ENCODE data around the gene SPEF1. TPM values are rescaled to one million over a fixed set of nuclear protein-coding genes. Genes with fewer than 3 reads are reported as not detected.

The SPEF1 gene
- total RNA-seq, 2 donors from 2014 or later: not detected

DNA sequence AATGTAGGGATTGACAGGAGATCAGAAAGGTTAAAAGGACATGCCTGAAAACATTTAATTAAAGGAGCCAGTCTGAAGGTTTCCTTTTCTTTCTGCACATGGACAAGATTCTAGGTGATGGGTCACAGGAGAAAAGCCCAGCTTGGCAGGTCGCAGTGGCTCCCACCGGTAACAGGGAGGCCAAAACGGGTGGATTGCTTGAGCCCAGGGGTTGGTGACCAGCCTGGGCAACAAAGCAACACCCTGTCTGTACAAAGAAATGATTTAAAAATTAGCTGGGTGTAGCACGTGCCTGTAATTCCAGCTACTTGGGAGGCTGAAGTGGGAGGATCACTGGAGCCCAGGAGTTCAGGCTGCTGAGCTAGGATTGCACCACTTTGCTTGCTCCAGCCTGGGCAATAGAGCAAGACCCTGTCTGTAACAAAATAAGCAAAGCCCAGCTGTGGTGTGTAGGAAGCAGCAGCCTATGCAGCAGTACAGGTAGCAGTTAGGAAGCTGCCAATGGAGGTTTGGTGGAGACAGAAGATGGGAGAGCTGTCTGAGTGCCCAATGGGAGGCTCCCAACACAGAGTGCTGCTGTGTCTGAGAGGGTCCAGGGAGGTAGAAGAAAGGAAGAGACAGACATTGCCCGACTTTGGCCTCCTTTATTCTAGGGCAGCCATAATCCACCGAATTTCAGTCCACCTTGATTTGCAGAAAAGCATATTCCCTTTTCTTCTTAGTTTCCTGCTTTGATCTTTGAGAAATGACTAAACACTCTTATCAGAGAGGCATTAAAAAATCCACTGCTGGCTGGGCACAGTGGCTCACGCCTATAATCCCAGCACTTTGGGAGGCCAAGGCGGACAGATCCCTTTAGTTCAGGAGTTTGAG lies 32.0 kb upstream of the SPEF1 start:
- DNase-seq (ENCODE audit: low spot score): peak; percentile 40
- intact Hi-C loops (cut with DNase I): no loop called here

DNA sequence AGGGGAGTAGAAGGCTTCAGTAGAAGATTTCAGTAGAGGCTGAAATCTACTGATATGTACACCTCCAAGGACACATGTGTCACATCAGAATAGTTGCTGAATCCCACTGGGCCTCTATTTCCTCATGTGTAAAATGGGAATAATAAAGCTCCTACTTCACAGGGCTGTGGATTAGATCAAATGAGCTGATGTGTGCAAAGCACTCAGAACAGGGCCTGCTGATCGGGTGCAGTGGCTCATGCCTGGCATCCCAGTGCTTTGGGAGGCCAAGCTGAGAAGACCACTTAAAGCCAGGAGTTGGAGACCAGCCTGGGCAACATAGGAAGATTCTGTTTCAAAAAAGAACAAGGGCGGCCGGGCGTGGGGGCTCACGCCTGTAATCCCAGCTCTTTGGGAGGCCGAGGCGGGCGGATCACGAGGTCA lies 31.0 kb upstream of the SPEF1 start:
- intact Hi-C loops (cut with DNase I): no loop called here
- DNase-seq (ENCODE audit: low spot score): peak; percentile 46

DNA sequence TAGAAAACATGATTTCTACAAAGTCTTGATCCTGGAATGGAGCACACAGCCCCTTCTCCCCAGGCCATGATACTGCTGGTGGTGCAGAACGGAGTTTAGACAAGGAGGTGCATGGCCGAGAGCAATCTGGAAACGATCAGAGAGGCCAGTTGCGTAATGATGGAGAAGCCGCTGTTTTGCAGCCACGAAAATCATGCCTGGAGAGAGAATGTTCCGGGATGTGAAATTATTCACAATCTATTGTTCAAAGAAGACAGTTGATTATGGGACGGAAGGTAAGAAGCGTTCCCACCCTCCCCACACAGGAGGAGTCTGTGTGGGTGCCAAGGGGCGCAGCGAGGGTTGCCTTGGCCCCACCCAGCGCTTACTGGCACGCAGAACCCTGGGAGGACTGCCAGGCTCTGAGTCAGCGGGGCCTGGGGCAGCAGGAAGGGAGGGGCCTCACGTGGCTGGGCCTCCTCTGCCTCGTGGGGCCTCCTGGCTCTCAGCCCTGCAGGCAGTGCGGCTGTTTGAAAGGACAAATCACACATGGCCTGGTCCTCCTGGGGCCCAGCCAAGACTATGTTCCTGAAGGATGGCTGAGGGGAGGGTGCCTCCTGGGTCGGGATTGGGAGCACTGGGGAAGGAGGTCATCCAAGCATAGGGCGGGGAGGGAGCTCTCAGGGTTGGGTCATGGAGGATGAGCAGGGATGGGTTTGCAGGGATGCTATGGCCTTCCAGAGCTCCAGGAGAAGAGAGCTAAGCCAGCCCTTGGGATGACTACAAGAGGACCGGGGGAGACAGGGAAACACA lies 30.4 kb upstream of the SPEF1 start:
- DNase-seq (ENCODE audit: low spot score): peak; percentile 99
- intact Hi-C loops (cut with DNase I): no loop called here

DNA sequence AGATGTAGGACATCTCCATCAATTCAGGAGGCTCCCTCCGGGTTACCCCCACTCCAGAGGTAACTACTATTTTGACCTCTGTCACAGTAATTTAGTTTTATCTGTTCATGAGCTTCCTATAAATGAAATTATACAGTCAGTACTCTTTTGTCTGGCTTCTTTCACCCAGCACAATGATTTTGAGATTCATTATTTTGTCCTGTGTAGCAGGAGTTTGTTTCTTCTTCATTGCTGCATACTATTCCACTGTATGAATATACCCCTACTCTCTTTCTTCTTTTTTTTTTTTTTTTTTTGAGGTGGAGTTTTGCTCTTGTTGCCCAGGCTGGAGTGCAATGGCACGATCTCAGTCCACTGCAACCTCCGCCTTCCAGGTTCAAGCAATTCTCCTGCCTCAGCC lies 27.3 kb upstream of the SPEF1 start:
- intact Hi-C loops (cut with DNase I): no loop called here

DNA sequence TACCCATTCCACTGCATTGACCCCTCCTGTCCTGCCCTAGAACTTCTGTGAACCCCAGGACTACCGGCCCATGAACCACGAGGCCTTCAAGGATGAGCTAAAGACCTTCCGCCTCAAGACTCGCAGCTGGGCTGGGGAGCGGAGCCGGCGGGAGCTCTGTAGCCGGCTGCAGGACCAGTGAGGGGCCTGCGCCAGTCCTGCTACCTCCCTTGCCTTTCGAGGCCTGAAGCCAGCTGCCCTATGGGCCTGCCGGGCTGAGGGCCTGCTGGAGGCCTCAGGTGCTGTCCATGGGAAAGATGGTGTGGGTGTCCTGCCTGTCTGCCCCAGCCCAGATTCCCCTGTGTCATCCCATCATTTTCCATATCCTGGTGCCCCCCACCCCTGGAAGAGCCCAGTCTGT lies 23.5 kb upstream of the SPEF1 start:
- DNase-seq (ENCODE audit: low spot score): no peak

More for the DNA sequence above, 27.3 kb upstream of the SPEF1 start:
- DNase-seq (ENCODE audit: low spot score): no peak

DNA sequence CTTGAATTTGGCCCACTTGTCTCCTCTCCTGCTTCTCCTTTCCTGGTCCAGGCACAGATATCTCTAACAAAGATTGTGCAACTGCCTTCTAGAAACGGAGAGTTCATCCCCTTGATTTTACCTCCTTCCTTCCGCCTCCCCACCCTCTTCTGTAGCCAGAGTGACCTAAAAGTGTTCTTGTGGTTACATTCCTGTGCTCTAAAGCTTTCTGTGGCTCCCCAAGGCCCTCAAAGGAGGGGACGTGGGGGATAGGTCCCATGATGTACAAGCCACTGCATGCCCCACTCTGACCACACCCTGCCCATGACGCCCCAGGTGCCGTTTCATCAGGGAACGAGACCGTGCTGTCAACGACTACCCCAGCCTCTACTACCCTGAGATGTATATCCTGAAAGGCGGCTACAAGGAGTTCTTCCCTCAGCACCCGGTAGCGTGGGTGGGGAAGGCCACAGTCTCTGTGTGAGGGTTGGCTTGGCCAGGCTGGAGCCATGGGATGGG lies 23.1 kb upstream of the SPEF1 start:
- DNase-seq (ENCODE audit: low spot score): peak; percentile 58
- intact Hi-C loops (cut with DNase I): no loop called here

More for the DNA sequence above, 23.5 kb upstream of the SPEF1 start:
- intact Hi-C loops (cut with DNase I): no loop called here

DNA sequence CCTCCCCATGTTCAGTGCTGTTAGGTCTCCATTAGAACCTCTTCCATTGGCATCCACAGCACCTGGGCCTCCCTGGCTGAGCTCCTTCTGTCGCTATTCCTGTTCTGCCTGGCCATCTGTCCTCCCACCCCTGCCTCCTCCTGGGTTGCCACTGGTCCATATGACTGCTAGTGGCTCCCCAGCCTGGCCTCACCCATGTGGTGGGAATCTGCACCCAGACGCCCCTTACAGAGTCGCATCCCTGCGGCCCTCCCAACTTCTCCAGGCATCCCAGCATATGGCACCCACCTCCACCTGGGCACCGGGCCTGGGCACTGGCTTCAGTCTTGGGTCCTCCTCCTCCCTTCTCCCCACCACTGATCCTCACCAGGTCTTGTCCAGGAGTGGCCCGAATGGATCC lies 22.6 kb upstream of the SPEF1 start:
- DNase-seq (ENCODE audit: low spot score): peak; percentile 75
- intact Hi-C loops (cut with DNase I): no loop called here

DNA sequence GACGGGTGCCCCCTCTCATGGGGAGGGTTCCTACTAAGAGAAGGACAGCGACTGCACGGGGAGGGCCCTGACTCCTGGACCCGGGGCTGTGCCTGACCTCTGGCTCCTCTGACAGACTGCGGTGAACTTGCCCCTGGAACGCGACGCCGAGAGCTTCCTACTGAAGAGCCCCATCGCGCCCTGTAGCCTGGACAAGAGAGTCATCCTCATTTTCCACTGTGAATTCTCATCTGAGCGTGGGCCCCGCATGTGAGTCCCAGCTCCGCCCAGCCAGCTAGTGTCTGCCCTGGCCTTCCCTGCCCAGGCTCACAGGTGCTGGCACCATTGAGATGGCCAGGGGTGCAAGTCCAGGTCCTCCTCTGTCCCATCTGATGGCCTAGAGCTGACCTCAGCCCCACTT lies 22.0 kb upstream of the SPEF1 start:
- DNase-seq (ENCODE audit: low spot score): no peak

DNA sequence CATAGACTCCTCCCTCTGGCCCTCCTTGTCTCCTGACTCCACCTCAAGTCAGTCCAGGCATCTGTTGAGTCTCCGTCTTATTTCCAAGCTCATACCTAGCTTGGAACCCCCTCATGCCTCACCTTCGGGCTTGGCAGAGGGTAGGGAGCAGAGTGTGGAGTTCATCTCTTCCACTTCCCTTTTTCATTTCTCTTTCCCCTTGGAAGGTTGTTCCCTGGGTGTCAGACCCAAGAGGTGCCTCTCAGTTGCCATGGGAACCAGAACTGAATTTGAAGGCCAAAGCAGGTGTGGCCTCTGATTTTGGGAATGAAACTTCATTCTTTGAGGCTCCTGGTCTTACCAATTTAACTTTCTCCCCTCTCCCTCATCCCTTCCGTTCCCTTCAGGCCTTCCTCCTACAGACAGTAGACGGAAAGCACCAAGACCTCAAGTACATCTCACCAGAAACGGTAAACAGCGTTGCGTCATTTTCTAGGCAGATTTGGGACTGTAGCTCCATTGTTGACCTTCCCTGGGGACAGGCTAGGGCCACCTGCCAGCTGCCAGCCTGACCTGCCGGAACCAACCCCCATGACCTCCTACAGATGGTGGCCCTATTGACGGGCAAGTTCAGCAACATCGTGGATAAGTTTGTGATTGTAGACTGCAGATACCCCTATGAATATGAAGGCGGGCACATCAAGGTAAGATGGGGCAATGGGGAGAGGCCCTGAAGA lies 21.4 kb upstream of the SPEF1 start:
- no peak for DNase-seq (ENCODE audit: low spot score)
- intact Hi-C loops (cut with DNase I): no loop called here

More for the DNA sequence above, 22.0 kb upstream of the SPEF1 start:
- intact Hi-C loops (cut with DNase I): no loop called here

DNA sequence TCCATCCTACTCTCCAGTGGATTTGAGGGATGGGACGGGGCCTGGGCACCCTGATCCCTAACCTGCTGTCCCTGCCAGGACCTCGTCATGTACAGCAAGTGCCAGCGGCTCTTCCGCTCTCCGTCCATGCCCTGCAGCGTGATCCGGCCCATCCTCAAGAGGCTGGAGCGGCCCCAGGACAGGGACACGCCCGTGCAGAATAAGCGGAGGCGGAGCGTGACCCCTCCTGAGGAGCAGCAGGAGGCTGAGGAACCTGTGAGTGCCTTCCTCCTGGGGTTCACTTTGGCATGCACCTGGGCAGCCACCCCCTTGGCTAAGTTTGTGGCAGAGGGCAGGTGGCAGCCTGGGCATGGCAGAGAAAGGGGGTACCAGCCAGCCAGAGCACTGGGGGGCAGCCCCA lies 20.6 kb upstream of the SPEF1 start:
- no peak for DNase-seq (ENCODE audit: low spot score)
- intact Hi-C loops (cut with DNase I): no loop called here

DNA sequence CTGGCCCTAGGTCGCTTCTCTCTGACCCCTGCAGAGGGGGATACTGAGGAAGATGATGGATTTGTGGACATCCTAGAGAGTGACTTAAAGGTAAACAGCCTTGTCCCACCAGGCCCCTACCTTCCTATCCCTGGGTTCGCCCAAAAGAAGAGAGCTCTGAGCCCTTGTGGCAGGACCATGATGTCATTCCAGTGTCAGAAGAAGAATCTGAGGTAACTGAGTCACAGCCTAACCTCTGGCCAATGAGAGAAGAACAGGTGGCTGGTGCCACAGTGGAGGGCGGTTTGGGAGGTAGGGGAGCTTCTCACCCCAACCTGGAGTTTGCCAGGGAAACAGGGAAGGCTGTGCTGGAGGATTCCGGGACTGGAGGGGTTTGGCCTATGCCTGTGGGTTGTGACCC lies 20.1 kb upstream of the SPEF1 start:
- DNase-seq (ENCODE audit: low spot score): no peak
- intact Hi-C loops (cut with DNase I): no loop called here

DNA sequence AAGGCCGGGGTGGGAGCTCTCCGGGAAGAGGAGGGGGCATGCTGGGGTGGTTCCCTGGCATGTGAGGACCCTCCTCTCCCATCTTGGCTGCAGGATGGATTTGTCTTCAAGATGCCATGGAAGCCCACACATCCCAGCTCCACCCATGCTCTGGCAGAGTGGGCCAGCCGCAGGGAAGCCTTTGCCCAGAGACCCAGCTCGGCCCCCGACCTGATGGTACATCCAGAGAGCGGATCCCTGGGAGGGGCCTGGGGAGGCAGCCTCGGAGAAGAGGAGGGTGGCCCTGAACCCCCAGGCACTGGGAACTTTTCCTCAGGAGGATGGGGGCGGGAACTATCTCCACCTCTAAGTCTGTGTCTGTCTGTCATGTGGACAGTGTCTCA lies 19.6 kb upstream of the SPEF1 start:
- intact Hi-C loops (cut with DNase I): no loop called here
- no peak for DNase-seq (ENCODE audit: low spot score)

DNA sequence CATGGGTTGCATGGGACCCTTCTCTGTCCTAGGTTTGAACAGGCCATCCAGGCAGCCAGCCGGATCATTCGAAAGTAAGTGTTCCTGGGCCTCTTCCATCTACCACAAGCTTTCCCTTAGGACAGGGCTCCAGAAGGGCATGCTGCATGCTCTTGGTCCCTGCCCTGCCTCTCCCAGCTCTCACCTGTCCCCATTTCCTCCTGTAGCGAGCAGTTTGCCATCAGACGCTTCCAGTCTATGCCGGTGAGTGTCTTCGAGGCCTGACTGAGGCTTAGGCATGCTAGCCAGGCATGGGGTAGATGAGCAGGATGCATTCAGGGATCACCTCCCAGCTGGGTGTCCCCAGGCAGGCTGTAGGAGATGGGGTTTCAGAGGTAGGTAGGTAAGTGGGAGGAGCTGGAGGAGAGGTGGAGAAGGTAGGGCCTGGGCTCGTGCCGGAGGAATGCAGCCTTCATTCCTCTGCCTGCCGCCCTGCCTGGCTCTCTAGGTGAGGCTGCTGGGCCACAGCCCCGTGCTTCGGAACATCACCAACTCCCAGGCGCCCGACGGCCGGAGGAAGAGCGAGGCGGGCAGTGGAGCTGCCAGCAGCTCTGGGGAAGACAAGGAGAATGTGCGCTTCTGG lies 19.1 kb upstream of the SPEF1 start:
- intact Hi-C loops (cut with DNase I): no loop called here
- no peak for DNase-seq (ENCODE audit: low spot score)

DNA sequence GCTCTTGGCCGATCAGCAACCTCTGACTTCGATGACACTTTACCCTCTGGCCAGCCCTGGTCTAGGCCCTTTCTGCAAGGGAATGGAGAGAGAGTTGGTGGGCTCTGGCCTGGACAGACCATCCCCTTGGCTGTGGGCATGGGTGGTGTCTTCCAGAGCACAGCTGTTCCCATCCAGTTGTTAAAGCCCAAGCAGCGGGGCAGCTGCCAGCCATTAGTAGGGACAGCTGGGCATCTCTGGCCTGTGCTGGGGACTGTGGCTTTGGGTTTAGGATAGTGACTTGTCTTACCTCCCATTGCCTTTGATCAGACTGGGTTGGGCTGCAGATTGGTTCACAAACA lies 17.6 kb upstream of the SPEF1 start:
- intact Hi-C loops (cut with DNase I): no loop called here
- DNase-seq (ENCODE audit: low spot score): no peak

DNA sequence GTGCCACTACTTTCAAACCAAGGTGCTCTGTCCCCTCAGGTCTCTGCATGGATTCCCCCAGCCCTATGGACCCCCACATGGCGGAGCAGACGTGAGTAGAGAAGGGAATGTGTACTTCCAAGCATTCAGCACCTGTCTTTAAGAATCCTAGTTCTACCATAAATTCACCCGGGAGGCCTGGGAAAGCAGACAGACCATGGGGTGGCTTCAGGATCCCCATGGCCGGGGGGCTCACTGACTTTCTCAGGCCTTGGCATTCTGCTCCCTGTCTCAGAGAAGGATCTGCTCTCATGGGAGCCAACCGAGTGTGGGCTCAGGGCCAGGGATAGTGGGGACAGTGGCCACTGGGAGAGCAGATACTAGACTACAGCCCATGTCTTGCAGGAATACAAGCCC lies 17.1 kb upstream of the SPEF1 start:
- intact Hi-C loops (cut with DNase I): no loop called here
- peak; percentile 70 for DNase-seq (ENCODE audit: low spot score)

DNA sequence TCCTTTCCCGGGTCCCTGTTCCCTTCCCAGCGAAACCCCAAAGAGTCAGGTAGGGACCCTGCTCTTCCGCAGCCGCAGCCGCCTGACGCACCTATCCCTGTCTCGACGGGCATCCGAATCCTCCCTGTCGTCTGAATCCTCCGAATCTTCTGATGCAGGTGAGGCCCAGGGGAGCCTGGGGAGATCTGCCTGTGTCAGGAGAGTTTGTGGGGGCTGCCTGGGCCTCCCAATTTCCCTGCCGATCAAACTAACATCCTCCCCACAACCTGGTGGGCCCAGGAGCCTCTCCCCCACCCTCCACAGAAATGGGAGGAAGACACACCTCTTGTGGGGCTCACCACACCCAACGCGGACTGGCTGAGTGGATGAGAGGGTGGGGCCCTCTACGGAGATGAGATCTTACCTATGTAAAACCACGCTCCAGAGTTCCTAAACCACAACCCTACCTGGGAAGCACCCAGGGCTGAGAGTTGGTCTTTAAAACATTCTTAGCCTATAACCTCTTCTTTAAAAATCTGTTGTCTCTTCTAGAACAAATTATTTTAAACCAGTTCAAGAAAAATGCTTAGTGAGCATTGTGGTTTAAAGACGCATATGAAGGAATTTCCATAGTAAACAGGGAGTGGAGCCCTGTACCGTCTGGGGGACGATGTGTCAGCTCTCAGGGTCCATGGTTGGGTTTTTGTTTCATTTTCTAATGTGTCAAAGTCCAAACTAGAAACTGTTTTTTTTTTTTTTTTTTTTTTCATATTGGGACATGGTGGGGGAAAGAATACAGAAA lies 16.5 kb upstream of the SPEF1 start:
- intact Hi-C loops (cut with DNase I): no loop called here
- DNase-seq (ENCODE audit: low spot score): peak; percentile 29

DNA sequence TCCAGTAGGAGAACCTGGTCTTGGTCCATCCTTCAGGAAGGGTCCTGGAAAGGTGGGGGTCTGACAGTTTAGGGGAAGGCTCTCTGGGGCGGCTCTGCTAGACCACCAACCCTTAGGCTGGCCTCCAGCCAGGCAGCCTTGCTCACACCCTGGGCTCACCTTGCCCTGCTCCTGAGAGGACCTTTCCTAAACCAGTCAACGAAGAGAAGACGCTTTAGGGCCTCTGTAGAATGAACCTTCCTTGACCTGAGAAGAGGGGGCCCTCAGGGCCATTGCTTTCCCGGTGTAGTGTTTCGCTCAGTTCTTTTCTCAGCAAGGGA lies 15.9 kb upstream of the SPEF1 start:
- DNase-seq (ENCODE audit: low spot score): no peak
- intact Hi-C loops (cut with DNase I): no loop called here

DNA sequence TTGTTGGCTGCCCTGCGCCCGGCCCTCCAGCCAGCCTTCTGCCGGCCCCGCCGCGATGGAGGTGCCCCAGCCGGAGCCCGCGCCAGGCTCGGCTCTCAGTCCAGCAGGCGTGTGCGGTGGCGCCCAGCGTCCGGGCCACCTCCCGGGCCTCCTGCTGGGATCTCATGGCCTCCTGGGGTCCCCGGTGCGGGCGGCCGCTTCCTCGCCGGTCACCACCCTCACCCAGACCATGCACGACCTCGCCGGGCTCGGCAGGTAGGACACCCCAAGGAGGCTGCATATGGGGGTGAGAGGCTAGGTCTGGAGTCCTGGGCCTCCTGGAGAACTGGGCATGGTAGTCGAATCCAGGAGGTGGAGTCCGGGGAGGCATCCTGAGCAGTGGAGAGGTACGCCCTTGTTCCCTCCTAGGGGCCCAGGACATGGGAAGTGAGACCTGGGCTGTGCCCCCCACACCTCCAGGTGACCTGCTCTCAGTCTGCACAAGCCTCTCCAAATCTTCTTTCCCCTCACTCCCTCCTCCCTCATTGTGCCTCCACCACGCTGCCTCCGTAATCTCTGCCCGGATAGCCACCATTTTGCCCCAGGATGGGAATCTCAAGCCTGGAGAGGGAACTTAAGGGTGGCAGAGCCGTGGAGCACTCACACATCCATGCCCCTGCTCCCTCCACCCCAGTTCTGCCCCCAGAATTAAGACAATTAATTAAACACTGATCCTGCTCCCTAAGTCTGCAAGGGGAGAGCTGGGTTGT lies 15.4 kb upstream of the SPEF1 start:
- intact Hi-C loops (cut with DNase I): no loop called here
- DNase-seq (ENCODE audit: low spot score): no peak
